Coronary artery (tissue), 2 donors: ENCODE data around the gene NT5C3A.
"Not testable (repeated sequence)": the region's sequence is repeated elsewhere in the genome, so short reads cannot be mapped to it uniquely, and the experiment has no call there.

Experiments
- DNase-seq: peaks from one replicate; pipeline ENCODE4 v3.0.0-alpha.2; 2017; ENCODE audit warnings: low spot score
- H3K27ac ChIP-seq, 2 donors: fragments of 200-600 bp; sonication (generic); one replicate each; pipeline ENCODE4 v1.5.1; 2016 to 2019
- H3K4me3 ChIP-seq: fragments of 200-600 bp; sonication (generic); 2 replicates; pipeline ENCODE4 v1.5.1; 2016; ENCODE audit warnings: mild to moderate bottlenecking, moderate library complexity

The NT5C3A gene

DNA sequence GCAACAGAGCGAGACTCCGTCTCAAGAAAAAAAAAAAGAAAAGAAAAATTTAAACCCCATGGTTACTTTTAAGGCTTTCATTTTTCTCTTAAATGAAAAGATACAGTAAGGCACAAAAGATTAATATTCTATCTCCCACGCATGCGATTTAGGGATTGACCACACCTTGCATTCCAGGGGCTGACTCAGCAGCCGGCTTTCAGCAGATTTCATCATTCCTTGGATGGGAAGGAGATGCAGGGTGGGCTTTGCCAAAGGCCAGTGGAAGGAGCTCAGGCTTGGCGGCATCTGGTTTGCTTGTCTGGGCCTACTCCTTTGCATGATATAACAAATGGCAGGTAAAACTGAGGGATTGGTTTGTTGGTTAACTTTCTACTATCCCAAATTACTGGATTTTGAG is 83.3 kb downstream of the NT5C3A start:
- not testable (repeated sequence) for H3K27ac ChIP-seq, DNase-seq, H3K4me3 ChIP-seq

DNA sequence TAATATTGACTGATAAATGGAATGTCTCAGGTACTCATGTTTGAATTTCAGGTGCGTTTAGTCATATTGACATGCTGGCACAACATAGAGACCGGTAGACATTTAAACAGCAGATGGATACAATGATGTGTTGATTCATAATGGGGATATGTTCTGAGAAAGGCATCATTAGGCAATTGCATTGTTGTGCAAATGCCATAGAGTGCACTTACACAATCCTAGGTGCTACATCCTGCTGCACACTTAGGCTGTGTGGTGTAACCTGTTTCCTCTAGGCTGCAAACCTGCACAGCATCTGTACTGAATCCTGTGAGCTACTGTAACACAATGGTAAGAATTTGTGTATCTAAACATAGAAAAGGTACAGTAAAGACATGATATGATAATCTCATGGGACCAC is 85.4 kb downstream of the NT5C3A start:
- H3K4me3 ChIP-seq, H3K27ac ChIP-seq, DNase-seq: not testable (repeated sequence)

GRCh38 chr7:32971967-32972366 is 90.6 kb downstream of the NT5C3A start:
- DNase-seq, H3K4me3 ChIP-seq, H3K27ac ChIP-seq: not testable (repeated sequence)

- not testable (repeated sequence) for H3K27ac ChIP-seq, H3K4me3 ChIP-seq, DNase-seq
These were observed 95.4 kb downstream of the NT5C3A start for GRCh38 chr7:32967268-32967582.

- not testable (repeated sequence) for DNase-seq, H3K4me3 ChIP-seq, H3K27ac ChIP-seq
These were observed 95.9 kb downstream of the NT5C3A start for GRCh38 chr7:32966489-32967267.

GRCh38 chr7:32964461-32965159 is 98.0 kb downstream of the NT5C3A start:
- H3K27ac ChIP-seq, DNase-seq, H3K4me3 ChIP-seq: not testable (repeated sequence)
